DND-41 (cell line): ENCODE data around the gene TMEM204.

ENCODE experiments used
- ATAC-seq: fragments of 200-7000 bp; cut with Tn5 transposase; 3 replicates; pipeline ENCODE4 v1.9.1; 2021; ENCODE audit warnings: low read depth; ENCODE audit not compliant: insufficient read depth
- DNase-seq: peaks from one replicate; pipeline ENCODE4 v3.0.0-alpha.2; 2020
- H2AFZ ChIP-seq: 2 replicates; pipeline ENCODE4 v1.6.0; 2012; ENCODE audit warnings: low read depth, low read length
- H3K27ac ChIP-seq: 2 replicates; pipeline ENCODE4 v1.5.1; 2012; ENCODE audit warnings: low read length, inconsistent platforms
- H3K27me3 ChIP-seq: fragments of 200-600 bp; sonication (generic); 2 replicates; pipeline ENCODE4 v1.6.0; 2012; ENCODE audit warnings: low read length, mild to moderate bottlenecking, inconsistent platforms; ENCODE audit not compliant: insufficient read depth, poor library complexity
- H3K36me3 ChIP-seq: 2 replicates; pipeline ENCODE4 v1.5.1; 2012; ENCODE audit warnings: low read length, inconsistent platforms; ENCODE audit not compliant: insufficient read depth
- H3K4me1 ChIP-seq: 2 replicates; pipeline ENCODE4 v1.5.1; 2012; ENCODE audit warnings: mild to moderate bottlenecking, low read length; ENCODE audit not compliant: insufficient read depth
- H3K4me2 ChIP-seq: 2 replicates; pipeline ENCODE4 v1.6.0; 2012; ENCODE audit warnings: mild to moderate bottlenecking, moderate library complexity, low read length, inconsistent platforms; ENCODE audit not compliant: insufficient read depth
- H3K4me3 ChIP-seq, 2 experiments: fragments of 200-600 bp in 1 of 2; shearing (Covaris generic) in 1 of 2; 2 replicates each; pipeline ENCODE4 v1.5.1; 2012 to 2016; ENCODE audit warnings: inconsistent platforms in 2 of 2, low read length in 2 of 2, mild to moderate bottlenecking in 2 of 2, low read depth in 1 of 2, moderate library complexity in 1 of 2
- H3K79me2 ChIP-seq: 2 replicates; pipeline ENCODE4 v1.6.0; 2012; ENCODE audit warnings: low read length, inconsistent platforms; ENCODE audit not compliant: insufficient read depth
- H3K9ac ChIP-seq: 2 replicates; pipeline ENCODE4 v1.6.0; 2012; ENCODE audit warnings: low read depth, mild to moderate bottlenecking, inconsistent platforms, low read length, moderate library complexity
- H3K9me3 ChIP-seq: 2 replicates; pipeline ENCODE4 v1.5.1; 2012; ENCODE audit warnings: low read length, moderate library complexity, mild to moderate bottlenecking, inconsistent platforms; ENCODE audit not compliant: insufficient read depth, severe bottlenecking
- H4K20me1 ChIP-seq: 2 replicates; pipeline ENCODE4 v1.6.0; 2012; ENCODE audit warnings: low read length; ENCODE audit not compliant: insufficient read depth
- CTCF ChIP-seq: IDR thresholded peaks from 2 replicates; pipeline ENCODE4 v1.5.1; 2012; ENCODE audit warnings: borderline replicate concordance, low read length, moderate library complexity, mild to moderate bottlenecking; ENCODE audit not compliant: poor library complexity, severe bottlenecking; ENCODE audit errors: extremely low read depth
- EZH2 ChIP-seq: IDR thresholded peaks from 3 replicates; pipeline ENCODE4 v1.6.1; 2012; ENCODE audit warnings: borderline replicate concordance, low read depth, mild to moderate bottlenecking, moderate library complexity, low read length, inconsistent platforms; ENCODE audit not compliant: severe bottlenecking

The TMEM204 gene

GRCh38 chr16:1539720-1540555 lies 6.5 kb downstream of the TMEM204 start:
- H3K79me2 ChIP-seq = no peaks in the 10 kb centered on the region
- no peak overlapping the region for H3K9ac ChIP-seq
- ATAC-seq (no peak), DNase-seq (no peak)
- no peaks in the 10 kb centered on the region for H3K36me3 ChIP-seq
- TF ChIP-seq EZH2 = no peak
- no peak for TF ChIP-seq CTCF
- peaks cover 14% of the 10 kb centered on the region for H4K20me1 ChIP-seq
- H3K9me3 ChIP-seq = no peaks in the 10 kb centered on the region
- H3K4me1 ChIP-seq = no peaks in the 10 kb centered on the region
- H2AFZ ChIP-seq = no peak overlapping the region
- no peak overlapping the region for H3K4me3 ChIP-seq
- no peak overlapping the region for H3K4me2 ChIP-seq
- H3K27me3 ChIP-seq = no peaks in the 10 kb centered on the region
- H3K27ac ChIP-seq = no peak overlapping the region

GRCh38 chr16:1540556-1540855 lies 7.0 kb downstream of the TMEM204 start:
- Histone ChIP-seq H3K27me3 (no peaks in the 10 kb centered on the region), H3K36me3 (no peaks in the 10 kb centered on the region), H3K9ac (no peak overlapping the region), H3K27ac (no peak overlapping the region), H3K4me2 (no peak overlapping the region), H4K20me1 (peaks cover 14% of the 10 kb centered on the region), H3K9me3 (no peaks in the 10 kb centered on the region), H3K4me3 (no peak overlapping the region), H3K4me1 (no peaks in the 10 kb centered on the region), H2AFZ (no peak overlapping the region), H3K79me2 (no peaks in the 10 kb centered on the region)
- no peak for ATAC-seq
- DNase-seq = no peak
- no peak for TF ChIP-seq EZH2
- no peak for TF ChIP-seq CTCF

GRCh38 chr16:1541293-1542165 lies 8.1 kb downstream of the TMEM204 start:
- Histone ChIP-seq H3K36me3 (no peaks in the 10 kb centered on the region), H3K4me2 (no peak overlapping the region), H4K20me1 (peaks cover 13% of the 10 kb centered on the region), H3K9me3 (no peaks in the 10 kb centered on the region), H3K9ac (no peak overlapping the region), H3K27me3 (no peaks in the 10 kb centered on the region), H3K79me2 (no peaks in the 10 kb centered on the region), H3K4me3 (no peak overlapping the region), H2AFZ (no peak overlapping the region), H3K4me1 (no peaks in the 10 kb centered on the region), H3K27ac (no peak overlapping the region)
- no peak for ATAC-seq
- TF ChIP-seq CTCF (no peak), EZH2 (no peak)
- no peak for DNase-seq
